ENCODE measurements around the gene GSDME.

Gene GSDME

GRCh38 chr7:24752073-24752800 is 5.0 kb downstream of the GSDME start:
- no peak overlapping the region for H3K9ac ChIP-seq (ENCODE audit: insufficient read length, low read depth)
- H3K4me3 ChIP-seq (ENCODE audit: insufficient read length, low read depth): no peak overlapping the region
- peaks cover 24% of the 10 kb centered on the region for H3K27me3 ChIP-seq (ENCODE audit: insufficient read depth, insufficient read length)
- no peaks in the 10 kb centered on the region for H3K9me3 ChIP-seq (ENCODE audit: insufficient read depth, low read length)
- H3K4me1 ChIP-seq (ENCODE audit: insufficient read depth, insufficient read length): no peaks in the 10 kb centered on the region
- no peak for DNase-seq (ENCODE audit: low read depth, low spot score)
- no peaks in the 10 kb centered on the region for H3K36me3 ChIP-seq (ENCODE audit: insufficient read depth, insufficient read length, low read length)
- TF ChIP-seq SUZ12 (IDR thresholded peaks at IDR 0.05; ENCODE audit: extremely low read depth, insufficient read depth, insufficient read length) (no peak), YY1 (IDR thresholded peaks at IDR 0.05; ENCODE audit: insufficient read depth, insufficient read length) (no peak), ZNF274 (IDR thresholded peaks at IDR 0.05; ENCODE audit: low read depth, low read length) (no peak)

- peaks cover 17% of the 10 kb centered on the region for H3K27me3 ChIP-seq (ENCODE audit: insufficient read depth, insufficient read length)
- no peaks in the 10 kb centered on the region for H3K36me3 ChIP-seq (ENCODE audit: insufficient read depth, insufficient read length, low read length)
- no peak overlapping the region for H3K9ac ChIP-seq (ENCODE audit: insufficient read length, low read depth)
- DNase-seq (ENCODE audit: low read depth, low spot score): no peak
- H3K9me3 ChIP-seq (ENCODE audit: insufficient read depth, low read length): no peaks in the 10 kb centered on the region
- no peaks in the 10 kb centered on the region for H3K4me1 ChIP-seq (ENCODE audit: insufficient read depth, insufficient read length)
- TF ChIP-seq SUZ12 (IDR thresholded peaks at IDR 0.05; ENCODE audit: extremely low read depth, insufficient read depth, insufficient read length) (no peak), YY1 (IDR thresholded peaks at IDR 0.05; ENCODE audit: insufficient read depth, insufficient read length) (no peak), ZNF274 (IDR thresholded peaks at IDR 0.05; ENCODE audit: low read depth, low read length) (no peak)
- H3K4me3 ChIP-seq (ENCODE audit: insufficient read length, low read depth): no peak overlapping the region
Observed at GRCh38 chr7:24751484-24751883, 5.8 kb downstream of the GSDME start.

GRCh38 chr7:24750441-24751055 is 6.7 kb downstream of the GSDME start:
- TF ChIP-seq ZNF274 (IDR thresholded peaks at IDR 0.05; ENCODE audit: low read depth, low read length): no peak
- TF ChIP-seq YY1 (IDR thresholded peaks at IDR 0.05; ENCODE audit: insufficient read depth, insufficient read length): no peak
- TF ChIP-seq SUZ12 (IDR thresholded peaks at IDR 0.05; ENCODE audit: extremely low read depth, insufficient read depth, insufficient read length): no peak
- H3K9ac ChIP-seq (ENCODE audit: insufficient read length, low read depth): no peak overlapping the region
- no peaks in the 10 kb centered on the region for H3K36me3 ChIP-seq (ENCODE audit: insufficient read depth, insufficient read length, low read length)
- peaks cover 8% of the 10 kb centered on the region for H3K27me3 ChIP-seq (ENCODE audit: insufficient read depth, insufficient read length)
- H3K4me3 ChIP-seq (ENCODE audit: insufficient read length, low read depth): no peak overlapping the region
- no peaks in the 10 kb centered on the region for H3K9me3 ChIP-seq (ENCODE audit: insufficient read depth, low read length)
- no peaks in the 10 kb centered on the region for H3K4me1 ChIP-seq (ENCODE audit: insufficient read depth, insufficient read length)
- DNase-seq (ENCODE audit: low read depth, low spot score): no peak

- H3K9ac ChIP-seq (ENCODE audit: insufficient read length, low read depth): no peak overlapping the region
- no peak for DNase-seq (ENCODE audit: low read depth, low spot score)
- no peak overlapping the region for H3K4me3 ChIP-seq (ENCODE audit: insufficient read length, low read depth)
- H3K9me3 ChIP-seq (ENCODE audit: insufficient read depth, low read length): no peaks in the 10 kb centered on the region
- TF ChIP-seq SUZ12 (IDR thresholded peaks at IDR 0.05; ENCODE audit: extremely low read depth, insufficient read depth, insufficient read length) (no peak), YY1 (IDR thresholded peaks at IDR 0.05; ENCODE audit: insufficient read depth, insufficient read length) (no peak), ZNF274 (IDR thresholded peaks at IDR 0.05; ENCODE audit: low read depth, low read length) (no peak)
- H3K36me3 ChIP-seq (ENCODE audit: insufficient read depth, insufficient read length, low read length): no peaks in the 10 kb centered on the region
- H3K4me1 ChIP-seq (ENCODE audit: insufficient read depth, insufficient read length): no peaks in the 10 kb centered on the region
- no peaks in the 10 kb centered on the region for H3K27me3 ChIP-seq (ENCODE audit: insufficient read depth, insufficient read length)
Observed at GRCh38 chr7:24748521-24748920, 8.7 kb downstream of the GSDME start.

DNA sequence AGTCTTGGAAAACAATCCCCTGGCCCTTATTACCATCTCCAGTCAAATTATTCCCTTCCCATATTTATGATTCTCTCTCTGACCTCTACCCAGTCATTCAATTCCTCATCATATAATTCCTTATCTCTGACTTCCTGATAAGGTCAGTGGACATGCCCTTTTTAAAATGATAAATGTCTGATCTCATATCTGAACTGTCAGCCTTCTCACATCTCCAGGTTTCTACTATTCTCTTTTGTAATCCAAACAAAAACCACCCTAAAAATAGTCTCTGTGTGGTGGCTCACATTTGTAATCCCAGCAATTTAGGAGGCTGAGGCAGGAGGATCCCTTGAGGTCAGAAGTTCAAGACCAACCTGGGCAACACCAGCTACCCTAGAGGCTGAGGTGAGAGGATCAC is 11.9 kb downstream of the GSDME start:
- DNase-seq (ENCODE audit: low read depth, low spot score): no peak
- TF ChIP-seq SUZ12 (IDR thresholded peaks at IDR 0.05; ENCODE audit: extremely low read depth, insufficient read depth, insufficient read length) (no peak), YY1 (IDR thresholded peaks at IDR 0.05; ENCODE audit: insufficient read depth, insufficient read length) (no peak), ZNF274 (IDR thresholded peaks at IDR 0.05; ENCODE audit: low read depth, low read length) (no peak)
- no peak overlapping the region for H3K9ac ChIP-seq (ENCODE audit: insufficient read length, low read depth)
- H3K4me3 ChIP-seq (ENCODE audit: insufficient read length, low read depth): no peak overlapping the region
- no peaks in the 10 kb centered on the region for H3K36me3 ChIP-seq (ENCODE audit: insufficient read depth, insufficient read length, low read length)
- H3K9me3 ChIP-seq (ENCODE audit: insufficient read depth, low read length): no peaks in the 10 kb centered on the region
- H3K4me1 ChIP-seq (ENCODE audit: insufficient read depth, insufficient read length): no peaks in the 10 kb centered on the region
- H3K27me3 ChIP-seq (ENCODE audit: insufficient read depth, insufficient read length): no peaks in the 10 kb centered on the region

DNA sequence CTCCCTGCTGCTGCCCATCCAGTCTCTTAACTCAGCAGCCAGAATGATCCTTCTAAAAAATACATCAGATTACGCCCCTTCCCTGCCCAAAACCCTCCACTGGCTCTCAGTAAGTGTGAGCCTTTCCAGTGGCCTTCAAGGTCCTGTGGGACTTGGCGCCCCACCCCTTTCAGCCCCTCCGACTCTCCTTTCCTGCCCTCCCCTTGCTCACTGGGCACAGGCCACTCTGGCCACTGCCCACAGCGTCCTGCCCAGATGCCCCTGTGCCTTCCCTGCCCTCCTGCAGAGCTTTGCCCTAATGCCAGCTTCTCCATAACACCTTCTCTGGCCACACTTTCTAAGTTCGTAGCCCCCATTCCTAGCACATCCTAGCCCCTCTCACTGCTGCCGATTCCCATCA is 13.8 kb downstream of the GSDME start:
- TF ChIP-seq ZNF274 (IDR thresholded peaks at IDR 0.05; ENCODE audit: low read depth, low read length) (no peak), YY1 (IDR thresholded peaks at IDR 0.05; ENCODE audit: insufficient read depth, insufficient read length) (no peak), SUZ12 (IDR thresholded peaks at IDR 0.05; ENCODE audit: extremely low read depth, insufficient read depth, insufficient read length) (no peak)
- Histone ChIP-seq H3K4me1 (ENCODE audit: insufficient read depth, insufficient read length) (no peaks in the 10 kb centered on the region), H3K9me3 (ENCODE audit: insufficient read depth, low read length) (no peaks in the 10 kb centered on the region), H3K4me3 (ENCODE audit: insufficient read length, low read depth) (no peak overlapping the region), H3K36me3 (ENCODE audit: insufficient read depth, insufficient read length, low read length) (no peaks in the 10 kb centered on the region), H3K27me3 (ENCODE audit: insufficient read depth, insufficient read length) (no peaks in the 10 kb centered on the region), H3K9ac (ENCODE audit: insufficient read length, low read depth) (no peak overlapping the region)
- DNase-seq (ENCODE audit: low read depth, low spot score): no peak

DNA sequence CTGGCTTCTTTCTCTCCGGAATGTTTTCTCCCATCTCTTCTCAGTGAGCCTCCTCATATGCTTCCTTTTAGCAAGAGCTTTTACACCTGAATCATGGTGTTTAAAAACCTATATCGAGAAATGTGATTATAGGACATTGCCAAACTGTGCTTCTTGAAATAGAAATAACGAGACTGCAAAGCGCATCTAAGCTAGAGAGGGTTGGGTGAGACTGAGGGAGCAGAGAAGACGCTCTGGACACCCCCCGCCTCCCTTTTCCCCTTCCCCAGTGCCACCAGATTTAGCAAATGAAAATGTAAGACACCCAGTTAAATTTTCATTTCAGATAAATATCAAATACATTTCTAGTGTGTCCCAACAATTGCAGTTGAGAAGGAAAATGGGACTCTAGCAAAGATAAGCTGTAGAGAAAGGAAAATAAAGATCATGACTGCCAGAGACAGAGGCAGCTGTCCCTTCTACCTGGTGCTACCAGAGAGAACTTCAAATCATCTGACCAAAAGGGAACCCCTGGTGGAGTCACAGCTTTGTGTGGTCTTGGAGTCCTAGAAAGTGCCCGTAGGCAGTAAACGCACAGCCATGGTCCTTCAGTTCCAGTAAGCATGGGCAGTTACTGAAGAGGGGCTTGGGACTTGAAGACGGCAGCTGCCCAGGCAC is 14.6 kb downstream of the GSDME start:
- Histone ChIP-seq H3K9ac (ENCODE audit: insufficient read length, low read depth) (no peak overlapping the region), H3K27me3 (ENCODE audit: insufficient read depth, insufficient read length) (no peaks in the 10 kb centered on the region), H3K4me1 (ENCODE audit: insufficient read depth, insufficient read length) (no peaks in the 10 kb centered on the region), H3K36me3 (ENCODE audit: insufficient read depth, insufficient read length, low read length) (no peaks in the 10 kb centered on the region), H3K4me3 (ENCODE audit: insufficient read length, low read depth) (no peak overlapping the region), H3K9me3 (ENCODE audit: insufficient read depth, low read length) (no peaks in the 10 kb centered on the region)
- no peak for TF ChIP-seq ZNF274 (IDR thresholded peaks at IDR 0.05; ENCODE audit: low read depth, low read length)
- TF ChIP-seq YY1 (IDR thresholded peaks at IDR 0.05; ENCODE audit: insufficient read depth, insufficient read length): no peak
- TF ChIP-seq SUZ12 (IDR thresholded peaks at IDR 0.05; ENCODE audit: extremely low read depth, insufficient read depth, insufficient read length): no peak
- no peak for DNase-seq (ENCODE audit: low read depth, low spot score)
